ENCODE results near the gene TUBA4A.
"Not testable (repeated sequence)": the region's sequence is repeated elsewhere in the genome, so short reads cannot be mapped to it uniquely, and the experiment has no call there.

Gene TUBA4A

GRCh38 chr2:219209236-219210195, 44.2 kb downstream of the TUBA4A start:
- DNase-seq = no peak

GRCh38 chr2:219207884-219208740, 45.6 kb downstream of the TUBA4A start:
- DNase-seq = no peak

- DNase-seq = no peak
These were observed 46.4 kb downstream of the TUBA4A start for GRCh38 chr2:219207134-219207883.

GRCh38 chr2:219206328-219207133, 47.2 kb downstream of the TUBA4A start, which contains the start of gene ZFAND2B:
ZFAND2B (plus strand) TSS chr2:219206782; CDS start chr2:219206988, 206 bp downstream.
- peak; percentile 77 for DNase-seq

GRCh38 chr2:219205981-219206327, 47.8 kb downstream of the TUBA4A start:
- DNase-seq = no peak

- DNase-seq = no peak
These were observed 48.6 kb downstream of the TUBA4A start for GRCh38 chr2:219205165-219205538.

GRCh38 chr2:219204425-219205164, 49.1 kb downstream of the TUBA4A start:
- no peak for DNase-seq

GRCh38 chr2:219201331-219201730, 52.4 kb downstream of the TUBA4A start:
- not testable (repeated sequence) for DNase-seq

GRCh38 chr2:219200502-219201326, 53.0 kb downstream of the TUBA4A start:
- DNase-seq = not testable (repeated sequence)

Data from DMS153 (cell line).